Psoas muscle (tissue), 8 donors: ENCODE results near the gene TUBGCP4. TPM values are rescaled to one million over a fixed set of nuclear protein-coding genes. Genes with fewer than 3 reads are reported as not detected.

Source experiments
- ATAC-seq, 4 donors: fragments of 200-7000 bp; cut with Tn5 transposase; one replicate each; pipeline ENCODE4 v1.9.1; 2020; ENCODE audit warnings: moderate library complexity in 3 of 4, mild to moderate bottlenecking in 2 of 4
- DNase-seq, 2 donors: peaks; one replicate each; pipeline ENCODE4 v3.0.0-alpha.2; 2020
- H3K27ac ChIP-seq: fragments of 200-600 bp; one replicate; pipeline ENCODE4 v1.8.0; 2022
- H3K27me3 ChIP-seq, 3 donors: fragments of 200-600 bp in 1 of 3; one replicate each; pipeline versions ENCODE4 v1.6.1 to v1.8.0; 2013 to 2022; ENCODE audit warnings: low read length in 2 of 3, mild to moderate bottlenecking in 2 of 3, moderate library complexity in 1 of 3; ENCODE audit not compliant: insufficient read depth in 3 of 3
- H3K36me3 ChIP-seq, 2 donors: fragments of 200-600 bp in 1 of 2; one replicate each; pipeline versions ENCODE4 v1.6.1 to v1.8.0; 2013 to 2022; ENCODE audit warnings: low read depth in 1 of 2, mild to moderate bottlenecking in 1 of 2, moderate library complexity in 1 of 2; ENCODE audit not compliant: insufficient read depth in 1 of 2
- H3K4me1 ChIP-seq: fragments of 200-600 bp; one replicate; pipeline ENCODE4 v1.8.0; 2022
- H3K4me3 ChIP-seq: fragments of 200-600 bp; one replicate; pipeline ENCODE4 v1.8.0; 2022; ENCODE audit warnings: mild to moderate bottlenecking
- H3K9me3 ChIP-seq: fragments of 200-600 bp; one replicate; pipeline ENCODE4 v1.8.0; 2022
- WGBS, 3 donors: extraction: QIAGEN DNeasy Blood & Tissue Kit; methylation state at CpG; one replicate each; pipeline versions ENCODE4 v1.1.6 to v1.1.7; 2013; 5-methylcytosine and 5-hydroxymethylcytosine counted together
- intact Hi-C, 2 donors: fragments of 100-400 bp; cut with DNase I; formaldehyde crosslinking; loops; one replicate each; pipeline versions ENCODE4 v1.11.0 to v1.14.2; 2022
- polyA plus RNA-seq, 3 donors: library from polyadenylated mRNA; stranded (reverse); fragments of 200-250 nt; gene quantifications; one replicate each; pipeline ENCODE4 v1.2.3, GENCODE V29; 2013
- total RNA-seq, 4 donors: library from RNA; stranded (reverse); fragmentation: NEBNext Ultra II Directional in 2 of 4; extraction: Animal tissue kit (Norgen Biotek cat#: 25700) in 2 of 4; gene quantifications; one replicate each; pipeline versions ENCODE4 v1.2.1 to v1.2.4, GENCODE V29; 2021 to 2023
- TF ChIP-seq, protein P1 (sequence below): fragments of 200-600 bp; IDR thresholded peaks from one replicate; pipeline ENCODE4 v1.8.0; 2022; ENCODE audit warnings: antibody characterized with exemption
- donor health status: healthy with polysubstance abuse.
- donor health status: DM: no; HTN: no; CAD: no; lungs with moderate emphysema.
- donor health status: Bipolar disorder and iron deficiency.
- donor health status: healthy.
- donor health status: DM: yes; HTN: yes; CAD: no.
- donor health status: DM: no; HTN: no; CAD: no.
- donor health status: DM: no; HTN: no; CAD: no.
- donor health status: DM: yes; HTN: yes; CAD: no.

The TUBGCP4 gene
- total and polyA plus RNA-seq, 7 donors = 6.1 to 21.0 (median 12.8) TPM

GRCh38 chr15:43441316-43441715 is 70.4 kb downstream of the TUBGCP4 start:
- Histone ChIP-seq H3K27ac (peak overlapping the region; percentile 75), H3K36me3 (peaks cover 2 to 44% of the 10 kb centered on the region in 2 donors), H3K4me1 (peaks cover 15% of the 10 kb centered on the region), H3K4me3 (no peak overlapping the region), H3K27me3 (no peaks in the 10 kb centered on the region), H3K9me3 (no peaks in the 10 kb centered on the region)
- ATAC-seq (peak in 3 of 4 donors; percentile 50 to 66 (median 58)), DNase-seq (no peak)
- TF ChIP-seq, protein P1, sequence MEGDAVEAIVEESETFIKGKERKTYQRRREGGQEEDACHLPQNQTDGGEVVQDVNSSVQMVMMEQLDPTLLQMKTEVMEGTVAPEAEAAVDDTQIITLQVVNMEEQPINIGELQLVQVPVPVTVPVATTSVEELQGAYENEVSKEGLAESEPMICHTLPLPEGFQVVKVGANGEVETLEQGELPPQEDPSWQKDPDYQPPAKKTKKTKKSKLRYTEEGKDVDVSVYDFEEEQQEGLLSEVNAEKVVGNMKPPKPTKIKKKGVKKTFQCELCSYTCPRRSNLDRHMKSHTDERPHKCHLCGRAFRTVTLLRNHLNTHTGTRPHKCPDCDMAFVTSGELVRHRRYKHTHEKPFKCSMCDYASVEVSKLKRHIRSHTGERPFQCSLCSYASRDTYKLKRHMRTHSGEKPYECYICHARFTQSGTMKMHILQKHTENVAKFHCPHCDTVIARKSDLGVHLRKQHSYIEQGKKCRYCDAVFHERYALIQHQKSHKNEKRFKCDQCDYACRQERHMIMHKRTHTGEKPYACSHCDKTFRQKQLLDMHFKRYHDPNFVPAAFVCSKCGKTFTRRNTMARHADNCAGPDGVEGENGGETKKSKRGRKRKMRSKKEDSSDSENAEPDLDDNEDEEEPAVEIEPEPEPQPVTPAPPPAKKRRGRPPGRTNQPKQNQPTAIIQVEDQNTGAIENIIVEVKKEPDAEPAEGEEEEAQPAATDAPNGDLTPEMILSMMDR = no peak
- intact Hi-C loops = no loop called here

DNA sequence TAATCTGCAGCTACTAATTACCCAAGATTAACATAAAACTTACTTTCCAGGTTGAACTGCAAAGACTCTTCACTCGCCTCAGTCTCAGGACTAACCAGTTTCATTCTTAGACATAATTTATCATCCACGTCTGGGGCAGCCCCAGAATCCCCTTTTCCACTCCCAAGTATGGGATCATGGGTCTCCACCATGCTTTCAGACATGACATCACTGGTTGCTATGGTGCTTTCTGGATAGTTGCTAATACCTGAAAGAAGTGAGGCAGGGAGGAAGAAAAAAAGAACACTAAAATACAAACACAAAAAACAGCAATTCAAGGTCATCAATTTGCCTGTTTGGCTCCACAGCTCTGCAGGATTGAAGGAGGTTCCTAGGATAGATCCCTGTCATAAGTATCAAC is 75.4 kb downstream of the TUBGCP4 start:
- peaks cover 0 to 35% of the 10 kb centered on the region in 2 donors for H3K36me3 ChIP-seq
- intact Hi-C loops = loop anchor here in 1 of 2 donors (5.0 kb wide), 1 partner anchor 66 kb away; no protein-coding TSS in a partner anchor
- no peaks in the 10 kb centered on the region for H3K9me3 ChIP-seq
- no peak for ATAC-seq
- H3K27me3 ChIP-seq = no peaks in the 10 kb centered on the region
- WGBS, 3 donors = 80 to 85% (median 83%) methylated on average over 2 of the region's 2 CpGs
- H3K27ac ChIP-seq = no peak overlapping the region
- peaks cover 4% of the 10 kb centered on the region for H3K4me1 ChIP-seq
- no peak overlapping the region for H3K4me3 ChIP-seq
- DNase-seq = no peak
- TF ChIP-seq, protein P1 = no peak

DNA sequence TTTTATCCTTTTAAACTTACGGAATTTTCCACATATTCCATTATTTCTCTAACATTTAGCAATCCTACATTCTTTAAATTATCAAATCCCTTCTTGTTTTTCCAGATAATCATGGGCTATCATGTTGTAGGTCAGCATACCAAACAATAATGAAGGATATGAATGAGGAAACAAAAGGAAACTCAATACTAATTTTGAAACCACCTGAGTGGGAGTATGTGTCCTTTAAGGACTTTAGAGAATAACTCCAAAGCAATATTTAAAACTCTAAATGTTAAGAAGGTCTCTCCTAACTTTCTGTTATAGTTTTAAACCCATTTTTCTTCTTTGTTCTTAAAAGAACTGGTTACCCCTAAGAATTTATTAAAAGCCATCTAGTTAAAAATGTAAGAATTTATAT is 79.1 kb downstream of the TUBGCP4 start:
- WGBS, 3 donors = 91 to 98% (median 94%) methylated on average over 1 of the region's 1 CpG
- H3K4me1 ChIP-seq = no peaks in the 10 kb centered on the region
- H3K27ac ChIP-seq = no peak overlapping the region
- DNase-seq (no peak), ATAC-seq (no peak)
- intact Hi-C loops = loop anchor here in 1 of 2 donors (5.0 kb wide), 1 partner anchor 62 kb away; no protein-coding TSS in a partner anchor
- H3K36me3 ChIP-seq = peaks cover 0 to 33% of the 10 kb centered on the region in 2 donors
- H3K4me3 ChIP-seq = no peak overlapping the region
- TF ChIP-seq, protein P1 = no peak
- no peaks in the 10 kb centered on the region for H3K9me3 ChIP-seq
- no peaks in the 10 kb centered on the region for H3K27me3 ChIP-seq

Other genes with a start within 250 kb of the TUBGCP4 start
- gene TMEM62, start 237.5 kb upstream of the TUBGCP4 start, total RNA-seq = 10 to 100 TPM in 2 of 4 donors, 1 to 10 TPM in 2; 6.3 to 12.1 (median 9.1) TPM
- gene TMEM62, start 237.5 kb upstream of the TUBGCP4 start, polyA plus RNA-seq = 10 to 100 TPM in 1 of 3 donors, 1 to 10 TPM in 2; 6.5 to 22.8 (median 6.6) TPM
- gene CCNDBP1, start 185.7 kb upstream of the TUBGCP4 start, total RNA-seq = 10 to 100 TPM; 40.7 to 64.3 (median 50.4) TPM
- gene CCNDBP1, start 185.7 kb upstream of the TUBGCP4 start, polyA plus RNA-seq = 10 to 100 TPM; 34.9 to 79.2 (median 36.4) TPM
- under 1 TPM in 1 of 4 donors, not detected in 3; 0.52 TPM for gene EPB42, start 150.1 kb upstream of the TUBGCP4 start, total RNA-seq
- not detected for gene EPB42, start 150.1 kb upstream of the TUBGCP4 start, polyA plus RNA-seq
- gene TGM5, start 104.2 kb upstream of the TUBGCP4 start, total RNA-seq = under 1 TPM in 1 of 4 donors, not detected in 3; 0.78 TPM
- gene TGM5, start 104.2 kb upstream of the TUBGCP4 start, polyA plus RNA-seq = under 1 TPM in 2 of 3 donors, not detected in 1; 0.03 to 0.06 TPM
- gene TGM7, start 68.8 kb upstream of the TUBGCP4 start, total RNA-seq = 1 to 10 TPM in 1 of 4 donors, under 1 TPM in 1, not detected in 2; 0.86 to 4.8 TPM
- gene TGM7, start 68.8 kb upstream of the TUBGCP4 start, polyA plus RNA-seq = under 1 TPM; 0.08 to 0.14 (median 0.11) TPM
- 1 to 10 TPM; 4.1 to 6.8 (median 5.8) TPM for gene LCMT2, start 40.5 kb upstream of the TUBGCP4 start, total RNA-seq
- 1 to 10 TPM; 2.6 to 7.8 (median 2.7) TPM for gene LCMT2, start 40.5 kb upstream of the TUBGCP4 start, polyA plus RNA-seq
- gene ZSCAN29, start 58 bp upstream of the TUBGCP4 start, total RNA-seq = 10 to 100 TPM; 18.5 to 26.2 (median 21.9) TPM
- 10 to 100 TPM in 1 of 3 donors, 1 to 10 TPM in 2; 5.7 to 31.5 (median 7.2) TPM for gene ZSCAN29, start 58 bp upstream of the TUBGCP4 start, polyA plus RNA-seq
- 10 to 100 TPM; 11.6 to 31.3 (median 24.2) TPM for gene TP53BP1, start 122.1 kb downstream of the TUBGCP4 start, total RNA-seq
- 10 to 100 TPM in 2 of 3 donors, 1 to 10 TPM in 1; 7.4 to 13.9 (median 12.8) TPM for gene TP53BP1, start 122.1 kb downstream of the TUBGCP4 start, polyA plus RNA-seq
- gene MAP1A, start 146.5 kb downstream of the TUBGCP4 start, total RNA-seq = 10 to 100 TPM in 1 of 4 donors, 1 to 10 TPM in 3; 2.7 to 25.1 (median 7.9) TPM
- 1 to 10 TPM in 2 of 3 donors, under 1 TPM in 1; 0.63 to 1.7 (median 1.3) TPM for gene MAP1A, start 146.5 kb downstream of the TUBGCP4 start, polyA plus RNA-seq
- 10 to 100 TPM; 19.3 to 37.3 (median 27.9) TPM for gene PPIP5K1, start 219.1 kb downstream of the TUBGCP4 start, total RNA-seq
- 10 to 100 TPM in 1 of 3 donors, 1 to 10 TPM in 2; 4.5 to 14.2 (median 5.2) TPM for gene PPIP5K1, start 219.1 kb downstream of the TUBGCP4 start, polyA plus RNA-seq
- under 1 TPM in 1 of 4 donors, not detected in 3; 0.21 TPM for gene CKMT1B, start 222.9 kb downstream of the TUBGCP4 start, total RNA-seq
- under 1 TPM in 2 of 3 donors, not detected in 1; 0.10 to 0.14 TPM for gene CKMT1B, start 222.9 kb downstream of the TUBGCP4 start, polyA plus RNA-seq
- gene STRC, start 247.7 kb downstream of the TUBGCP4 start, total RNA-seq = under 1 TPM in 3 of 4 donors, not detected in 1; 0.08 to 0.62 (median 0.20) TPM
- under 1 TPM in 2 of 3 donors, not detected in 1; 0.10 to 0.31 TPM for gene STRC, start 247.7 kb downstream of the TUBGCP4 start, polyA plus RNA-seq